OCI-M2 (cell line): Measurements from ENCODE around the gene CNTN1.

ENCODE experiments used
- DNase-seq: peaks from one replicate; lab custom pipeline; 2025; ENCODE audit not compliant: unreplicated experiment; lab: John Stamatoyannopoulos, UW

Gene CNTN1

DNA sequence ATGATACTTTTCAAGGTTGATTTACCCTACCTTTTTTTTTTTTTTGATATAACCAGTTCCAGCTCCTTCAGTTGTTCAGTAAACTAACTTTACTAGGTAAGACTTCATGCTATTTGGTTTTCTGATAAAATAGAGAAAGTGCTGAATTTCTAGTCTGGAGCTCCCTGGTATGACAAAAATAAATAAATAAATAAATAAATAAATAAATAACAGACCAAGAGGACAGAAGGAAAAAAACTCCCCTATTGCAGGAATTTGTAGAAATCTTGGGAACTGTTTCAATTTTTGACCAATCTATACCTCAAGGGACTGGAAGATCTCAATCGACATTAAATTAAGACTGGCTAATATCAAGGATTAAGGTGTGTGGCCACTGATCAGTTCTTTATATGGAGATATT lies 265.2 kb downstream of the CNTN1 start:
- DNase-seq, result no peak

DNA sequence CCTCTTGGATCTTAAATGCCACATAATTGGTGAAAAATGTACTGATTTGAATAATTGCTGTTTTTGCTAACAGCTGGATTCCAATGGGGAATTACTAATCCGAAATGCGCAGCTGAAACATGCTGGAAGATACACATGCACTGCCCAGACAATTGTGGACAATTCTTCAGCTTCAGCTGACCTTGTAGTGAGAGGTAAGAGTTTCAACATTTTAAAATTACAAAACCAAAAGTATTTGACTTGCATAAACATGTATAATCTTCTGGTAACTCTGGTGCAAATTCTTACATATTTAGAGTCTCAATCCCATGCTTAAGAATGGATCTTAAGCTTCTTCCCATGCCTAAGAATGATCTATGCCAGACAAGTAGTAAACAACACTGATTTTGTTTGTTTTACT lies 266.8 kb downstream of the CNTN1 start:
- no peak for DNase-seq

DNA sequence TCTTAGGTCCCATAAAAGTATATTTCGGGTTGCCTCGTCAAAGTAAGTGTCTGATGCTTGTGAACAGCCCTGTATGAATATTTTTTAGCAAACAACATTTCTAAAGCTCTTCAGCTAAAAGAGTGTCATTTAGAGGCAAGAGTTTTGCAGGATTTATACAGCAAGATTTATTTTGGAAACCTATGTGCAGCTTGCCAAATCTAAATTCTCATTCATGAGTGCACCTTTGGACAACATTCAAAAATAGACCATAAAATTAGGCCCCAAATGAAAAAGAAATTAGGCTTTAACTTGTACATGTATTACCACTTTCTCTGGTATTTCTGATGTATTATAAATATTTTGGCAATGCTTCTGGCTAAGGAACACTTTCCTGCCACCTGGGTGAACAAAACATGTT lies 271.5 kb downstream of the CNTN1 start:
- no peak for DNase-seq

- no peak for DNase-seq
These were observed 277.6 kb downstream of the CNTN1 start for GRCh38 chr12:40969796-40970195.

DNA sequence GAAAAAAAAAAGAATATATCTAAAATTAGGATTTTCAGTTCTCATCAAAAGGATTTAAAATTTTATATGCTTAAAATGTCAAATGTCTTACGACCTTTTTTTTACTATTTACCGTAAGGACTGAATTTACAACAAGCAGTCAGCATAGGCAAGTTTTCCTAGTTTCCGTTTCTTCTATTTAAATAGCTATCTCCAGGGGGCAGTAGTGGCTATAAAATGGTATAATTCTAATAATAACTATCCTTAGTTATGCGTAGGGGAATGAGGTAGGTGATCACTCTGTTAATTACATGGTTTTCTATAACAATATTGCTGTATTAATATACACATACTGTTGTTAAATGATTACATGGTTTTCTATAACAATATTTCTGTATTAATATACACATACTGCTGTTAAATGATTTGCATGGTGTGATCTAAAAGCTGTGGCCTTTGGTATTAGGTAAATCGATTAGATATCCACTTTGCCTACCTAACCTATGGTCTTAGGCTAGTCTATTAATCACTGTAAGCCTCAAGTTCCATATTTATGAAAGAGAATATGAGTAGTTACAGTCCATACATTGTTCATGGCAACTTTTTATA lies 278.2 kb downstream of the CNTN1 start:
- DNase-seq, result no peak

DNA sequence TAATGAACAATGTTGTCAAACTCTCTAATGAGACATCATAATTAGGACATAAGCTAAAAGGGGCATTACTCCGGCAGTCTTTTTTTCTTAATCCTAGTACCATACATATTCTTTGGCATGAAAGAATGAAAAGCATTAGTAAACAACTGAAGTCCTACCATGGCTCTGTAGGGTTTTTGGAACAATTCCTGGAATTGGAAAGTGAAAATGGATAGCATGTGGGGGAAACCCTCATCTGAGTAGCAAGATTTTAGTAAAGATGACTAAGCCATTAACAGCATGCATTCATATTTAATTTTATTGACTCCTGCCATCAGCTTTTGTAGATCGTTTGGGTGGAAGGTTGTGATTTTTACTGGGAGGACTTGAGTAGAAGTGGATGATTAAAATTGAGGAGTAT lies 279.7 kb downstream of the CNTN1 start:
- no peak for DNase-seq

GRCh38 chr12:40976546-40976945 lies 284.3 kb downstream of the CNTN1 start:
- DNase-seq, result no peak

- no peak for DNase-seq
These were observed 288.3 kb downstream of the CNTN1 start for GRCh38 chr12:40980427-40980961.

- DNase-seq, result no peak
These were observed 293.8 kb downstream of the CNTN1 start for GRCh38 chr12:40986001-40986400.

DNA sequence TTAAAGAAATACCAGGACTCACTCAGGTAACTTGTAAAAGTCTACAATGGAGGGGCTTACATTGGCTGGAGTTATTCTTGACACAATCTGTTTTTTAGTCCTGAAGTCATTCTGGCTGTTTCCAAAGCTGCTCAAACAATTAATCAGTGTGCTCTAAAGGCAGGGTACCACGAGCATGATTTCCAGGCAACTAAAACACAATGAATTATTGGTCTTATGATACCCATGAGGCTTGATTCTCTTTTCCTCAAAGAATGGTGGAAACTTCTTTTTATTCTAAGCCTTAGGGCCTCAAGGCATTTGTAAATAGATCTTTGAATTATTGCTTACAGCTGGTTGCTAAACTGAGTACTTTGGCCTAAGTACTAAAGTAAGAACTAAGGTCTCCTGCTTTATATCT lies 296.1 kb downstream of the CNTN1 start:
- DNase-seq, result no peak

GRCh38 chr12:40988824-40989223 lies 296.6 kb downstream of the CNTN1 start:
- no peak for DNase-seq

- DNase-seq, result no peak
These were observed 297.5 kb downstream of the CNTN1 start for GRCh38 chr12:40989785-40990184.

- DNase-seq, result no peak
These were observed 299.9 kb downstream of the CNTN1 start for GRCh38 chr12:40992158-40992557.

- no peak for DNase-seq
These were observed 300.4 kb downstream of the CNTN1 start for GRCh38 chr12:40992674-40993073.

GRCh38 chr12:40993158-40993557 lies 300.9 kb downstream of the CNTN1 start:
- no peak for DNase-seq

DNA sequence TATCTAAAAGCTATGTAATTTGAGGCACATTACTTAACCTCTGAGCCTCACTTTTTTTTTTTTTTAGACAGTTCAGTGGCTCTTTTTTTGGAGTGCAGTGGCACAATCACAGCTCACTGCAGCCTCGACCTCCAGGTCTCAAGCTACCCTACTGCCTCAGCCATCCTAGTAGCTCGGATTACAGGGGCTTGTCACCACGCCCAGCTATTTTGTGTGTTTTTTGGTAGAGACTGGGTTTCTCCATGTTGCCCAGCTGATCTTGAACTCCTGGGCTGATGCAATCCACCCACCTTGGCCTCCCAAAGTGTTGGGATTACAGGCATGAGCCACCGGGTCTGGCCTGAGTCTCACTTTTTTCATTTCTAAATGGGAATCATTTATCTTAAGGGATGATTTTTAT lies 303.9 kb downstream of the CNTN1 start:
- DNase-seq, result no peak

- no peak for DNase-seq
These were observed 307.0 kb downstream of the CNTN1 start for GRCh38 chr12:40999210-40999609.

GRCh38 chr12:41008472-41008871 lies 316.2 kb downstream of the CNTN1 start:
- no peak for DNase-seq

DNA sequence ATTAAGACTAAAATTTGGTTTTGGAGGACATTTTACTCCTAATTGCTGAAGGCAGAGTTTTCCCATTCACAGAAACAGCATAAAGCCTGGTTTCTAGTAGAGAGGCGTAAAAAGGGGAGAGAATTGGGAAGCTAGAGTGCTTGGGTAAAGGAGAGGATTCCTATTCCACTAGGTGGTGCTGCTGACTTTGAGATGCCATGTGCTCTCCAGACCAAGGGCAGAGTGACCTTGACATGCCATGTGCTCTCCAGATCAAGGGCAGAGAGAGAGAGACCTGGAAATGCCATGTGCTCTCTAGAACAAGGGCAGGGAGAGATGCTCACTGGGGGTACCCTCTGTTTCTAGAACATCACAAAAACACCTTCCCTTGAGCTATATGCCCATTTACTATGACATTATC lies 319.7 kb downstream of the CNTN1 start:
- DNase-seq, result no peak

- no peak for DNase-seq
These were observed 321.8 kb downstream of the CNTN1 start for GRCh38 chr12:41013881-41014642.

- DNase-seq, result no peak
These were observed 322.4 kb downstream of the CNTN1 start for GRCh38 chr12:41014643-41015020.

GRCh38 chr12:41018010-41018409 lies 325.8 kb downstream of the CNTN1 start:
- DNase-seq, result no peak

- DNase-seq, result no peak
These were observed 327.2 kb downstream of the CNTN1 start for GRCh38 chr12:41019461-41019860.
